Omental fat pad (tissue), 4 donors: Measurements from ENCODE around the gene MT1H. TPM values are rescaled to one million over a fixed set of nuclear protein-coding genes. Genes with fewer than 3 reads are reported as not detected.
"Not testable (repeated sequence)": the region's sequence is repeated elsewhere in the genome, so short reads cannot be mapped to it uniquely, and the experiment has no call there.

Source experiments
- ATAC-seq: fragments of 150-250 bp; one replicate; pipeline ENCODE4 v1.9.1; 2016; ENCODE audit warnings: mild to moderate bottlenecking, moderate library complexity; ENCODE audit not compliant: low FRiP score
- DNase-seq: peaks from one replicate; pipeline ENCODE4 v3.0.0-alpha.2; 2019; ENCODE audit warnings: low spot score
- CTCF ChIP-seq, 3 donors: fragments of 450-650 bp; IDR thresholded peaks; one replicate each; pipeline ENCODE4 v1.5.1; 2016 to 2017; ENCODE audit warnings: antibody characterized with exemption in 3 of 3, mild to moderate bottlenecking in 3 of 3, moderate library complexity in 2 of 3
- total RNA-seq, 4 donors: library from RNA; depleted of rRNA; stranded (reverse); fragments of >200 nt; gene quantifications; one replicate each; pipeline ENCODE4 v1.1.0, GENCODE V29; 2016

MT1H gene
- total RNA-seq, 4 donors from 2014 or later: 11.9 to 23.3 TPM; not detected in 2

GRCh38 chr16:56713794-56714193 lies 44.2 kb downstream of the MT1H start:
- DNase-seq: no peak

GRCh38 chr16:56715126-56715525 lies 45.5 kb downstream of the MT1H start:
- ATAC-seq: no peak
- no peak for DNase-seq
- TF ChIP-seq CTCF (IDR thresholded peaks at IDR 0.05): no peak

More at GRCh38 chr16:56713794-56714193, 44.2 kb downstream of the MT1H start:
- no peak for ATAC-seq
- no peak for TF ChIP-seq CTCF (IDR thresholded peaks at IDR 0.05)

- no peak for TF ChIP-seq CTCF (IDR thresholded peaks at IDR 0.05)
- DNase-seq: no peak
- no peak for ATAC-seq
Observed at GRCh38 chr16:56716761-56717160, 47.1 kb downstream of the MT1H start.

DNA sequence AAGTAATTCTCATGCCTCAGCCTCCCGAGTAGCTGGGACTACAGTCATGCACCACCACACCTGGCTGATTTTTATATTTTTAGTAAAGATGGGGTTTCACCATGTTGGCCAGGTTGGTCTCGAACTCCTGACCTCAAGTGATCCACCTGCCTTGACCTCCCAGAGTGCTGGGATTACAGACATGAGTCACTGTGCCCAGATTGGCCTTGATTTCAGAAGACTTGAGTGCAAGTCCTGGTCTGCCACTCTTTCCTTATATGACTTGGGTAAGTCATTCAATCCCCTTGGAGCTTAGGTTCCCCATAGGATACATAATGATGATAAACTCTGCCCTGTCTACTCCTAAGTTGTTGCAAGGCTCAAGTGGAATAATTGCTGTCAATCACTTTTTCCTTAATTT lies 47.9 kb downstream of the MT1H start:
- not testable (repeated sequence) for DNase-seq, ATAC-seq

Other genes with a start within 250 kb of the MT1H start
- gene AMFR, start 244.3 kb upstream of the MT1H start, total RNA-seq: 100 to 1,000 TPM; 126 to 215 (median 162) TPM
- gene NUDT21, start 218.5 kb upstream of the MT1H start, total RNA-seq: 10 to 100 TPM; 41.6 to 53.4 (median 46.0) TPM
- 10 to 100 TPM; 19.1 to 58.2 (median 30.9) TPM for gene OGFOD1, start 218.3 kb upstream of the MT1H start, total RNA-seq
- gene BBS2, start 149.8 kb upstream of the MT1H start, total RNA-seq: 10 to 100 TPM; 21.9 to 51.9 (median 37.5) TPM
- gene MT4, start 104.7 kb upstream of the MT1H start, total RNA-seq: not detected
- gene MT3, start 80.3 kb upstream of the MT1H start, total RNA-seq: not detected
- 1,000 to 10,000 TPM in 2 of 4 donors, 100 to 1,000 TPM in 2; 301 to 1,668 (median 935) TPM for gene MT2A, start 61.2 kb upstream of the MT1H start, total RNA-seq
- gene MT1E, start 44.0 kb upstream of the MT1H start, total RNA-seq: 1,000 to 10,000 TPM in 2 of 4 donors, 100 to 1,000 TPM in 2; 386 to 3,925 (median 1,028) TPM
- 100 to 1,000 TPM in 2 of 4 donors, 10 to 100 TPM in 2; 43.1 to 339 (median 186) TPM for gene MT1M, start 37.2 kb upstream of the MT1H start, total RNA-seq
- 1,000 to 10,000 TPM in 1 of 4 donors, 100 to 1,000 TPM in 2, 10 to 100 TPM in 1; 88.4 to 1,854 (median 643) TPM for gene MT1A, start 31.1 kb upstream of the MT1H start, total RNA-seq
- gene MT1B, start 17.9 kb upstream of the MT1H start, total RNA-seq: not detected
- 100 to 1,000 TPM in 1 of 4 donors, 10 to 100 TPM in 2, 1 to 10 TPM in 1; 9.8 to 199 (median 43.6) TPM for gene MT1F, start 11.9 kb upstream of the MT1H start, total RNA-seq
- 1,000 to 10,000 TPM in 1 of 4 donors, 100 to 1,000 TPM in 1, 10 to 100 TPM in 2; 31.4 to 1,270 (median 197) TPM for gene MT1G, start 1.7 kb upstream of the MT1H start, total RNA-seq
- gene MT1X, start 12.7 kb downstream of the MT1H start, total RNA-seq: 1,000 to 10,000 TPM; 1,336 to 3,452 (median 1,838) TPM
- 10 to 100 TPM; 21.6 to 55.5 (median 37.7) TPM for gene NUP93, start 60.3 kb downstream of the MT1H start, total RNA-seq
- not detected for gene SLC12A3, start 195.4 kb downstream of the MT1H start, total RNA-seq